Inferior parietal cortex (tissue), 1 donor: Measurements from ENCODE around the gene LAD1.

ENCODE experiments used
- DNase-seq: peaks from one replicate; pipeline ENCODE4 v3.0.0-alpha.2; 2016; ENCODE audit errors: extremely low spot score

Gene LAD1

GRCh38 chr1:201363467-201363866 lies 35.7 kb downstream of the LAD1 start:
- no peak for DNase-seq

- DNase-seq, result no peak
These were observed 36.2 kb downstream of the LAD1 start for GRCh38 chr1:201362906-201363305.

- DNase-seq, result peak; percentile 43
These were observed 37.2 kb downstream of the LAD1 start for GRCh38 chr1:201361652-201362504.

GRCh38 chr1:201360901-201361651 lies 38.0 kb downstream of the LAD1 start:
- DNase-seq, result no peak

- no peak for DNase-seq
These were observed 38.6 kb downstream of the LAD1 start for GRCh38 chr1:201360486-201360885.

- DNase-seq, result no peak
These were observed 39.3 kb downstream of the LAD1 start for GRCh38 chr1:201359873-201360210.

GRCh38 chr1:201359031-201359872 lies 39.9 kb downstream of the LAD1 start:
- DNase-seq, result no peak

GRCh38 chr1:201358596-201358995 lies 40.5 kb downstream of the LAD1 start:
- no peak for DNase-seq

GRCh38 chr1:201357636-201358348 lies 41.3 kb downstream of the LAD1 start:
- no peak for DNase-seq

- DNase-seq, result no peak
These were observed 41.9 kb downstream of the LAD1 start for GRCh38 chr1:201357211-201357610.

- DNase-seq, result no peak
These were observed 42.4 kb downstream of the LAD1 start for GRCh38 chr1:201356701-201357100.

GRCh38 chr1:201356236-201356635 lies 42.9 kb downstream of the LAD1 start:
- no peak for DNase-seq

GRCh38 chr1:201355471-201355870 lies 43.7 kb downstream of the LAD1 start:
- DNase-seq, result no peak

- DNase-seq, result no peak
These were observed 44.2 kb downstream of the LAD1 start for GRCh38 chr1:201354901-201355295.

- no peak for DNase-seq
These were observed 44.8 kb downstream of the LAD1 start for GRCh38 chr1:201354151-201354900.

GRCh38 chr1:201353186-201353940 lies 45.8 kb downstream of the LAD1 start:
- no peak for DNase-seq

GRCh38 chr1:201351617-201352016 lies 47.5 kb downstream of the LAD1 start:
- no peak for DNase-seq

GRCh38 chr1:201350884-201351283 lies 48.2 kb downstream of the LAD1 start:
- DNase-seq, result no peak

- no peak for DNase-seq
These were observed 48.8 kb downstream of the LAD1 start for GRCh38 chr1:201350361-201350725.

- no peak for DNase-seq
These were observed 50.0 kb downstream of the LAD1 start for GRCh38 chr1:201349092-201349491.
